Hepatocyte (in vitro differentiated cells): ENCODE measurements around the gene IPO11. TPM values are rescaled to one million over a fixed set of nuclear protein-coding genes. Genes with fewer than 3 reads are reported as not detected.
A peak's percentile ranks its signal among the peaks of the same experiment; 100 is the strongest.

Source experiments
- DNase-seq: peaks from one replicate; pipeline ENCODE4 v3.0.0-alpha.2; 2016; ENCODE audit warnings: low spot score
- H2AFZ ChIP-seq: fragments of 200-600 bp; sonication (generic); 2 replicates; pipeline ENCODE4 v1.6.0; 2016; ENCODE audit warnings: antibody characterized with exemption, mild to moderate bottlenecking
- H3K27ac ChIP-seq: fragments of 200-600 bp; sonication (generic); 2 replicates; pipeline ENCODE4 v1.5.1; 2016; ENCODE audit warnings: mild to moderate bottlenecking
- H3K27me3 ChIP-seq: fragments of 200-600 bp; sonication (generic); 2 replicates; pipeline ENCODE4 v1.6.1; 2016
- H3K36me3 ChIP-seq: fragments of 200-600 bp; sonication (generic); replicated peaks from 2 replicates; pipeline ENCODE4 v1.5.1; 2016; ENCODE audit warnings: low read depth; ENCODE audit not compliant: insufficient read depth
- H3K4me1 ChIP-seq: fragments of 200-600 bp; sonication (generic); 2 replicates; pipeline ENCODE4 v1.5.1; 2016; ENCODE audit warnings: mild to moderate bottlenecking, moderate library complexity; ENCODE audit not compliant: insufficient read depth
- H3K4me2 ChIP-seq: fragments of 200-600 bp; sonication (generic); 2 replicates; pipeline ENCODE4 v1.6.0; 2016
- H3K4me3 ChIP-seq: fragments of 200-600 bp; sonication (generic); 2 replicates; pipeline ENCODE4 v1.5.1; 2016; ENCODE audit warnings: mild to moderate bottlenecking
- H3K79me2 ChIP-seq: fragments of 200-600 bp; sonication (generic); 2 replicates; pipeline ENCODE4 v1.6.0; 2017; ENCODE audit warnings: mild to moderate bottlenecking
- H3K9me2 ChIP-seq: fragments of 200-600 bp; sonication (generic); replicated peaks from 2 replicates; pipeline ENCODE4 v1.6.0; 2017; ENCODE audit warnings: mild to moderate bottlenecking; ENCODE audit not compliant: insufficient read depth
- H3K9me3 ChIP-seq: fragments of 200-600 bp; sonication (generic); 2 replicates; pipeline ENCODE4 v1.5.1; 2016; ENCODE audit warnings: low read depth, mild to moderate bottlenecking
- H4K20me1 ChIP-seq: fragments of 200-600 bp; sonication (generic); 2 replicates; pipeline ENCODE4 v1.6.0; 2016; ENCODE audit warnings: mild to moderate bottlenecking; ENCODE audit not compliant: insufficient read depth, poor library complexity, severe bottlenecking
- CTCF ChIP-seq: fragments of 200-600 bp; sonication (generic); IDR thresholded peaks from 2 replicates; pipeline ENCODE4 v1.5.1; 2016; ENCODE audit warnings: antibody characterized with exemption, mild to moderate bottlenecking; ENCODE audit not compliant: poor library complexity
- EZH2 ChIP-seq: fragments of 200-600 bp; sonication (generic); IDR thresholded peaks from 2 replicates; pipeline ENCODE4 v1.6.1; 2016; ENCODE audit warnings: antibody characterized with exemption, mild to moderate bottlenecking, borderline replicate concordance
- EZH2phosphoT487 ChIP-seq: fragments of 200-600 bp; sonication (generic); IDR thresholded peaks from one replicate; pipeline ENCODE4 v1.6.1; 2018; ENCODE audit warnings: antibody characterized with exemption, mild to moderate bottlenecking, low read depth, moderate library complexity; ENCODE audit not compliant: unreplicated experiment, severe bottlenecking
- WGBS: methylation state at CpG from one replicate; pipeline ENCODE4 v1.1.6; 2016; ENCODE audit warnings: low lambda C conversion rate; ENCODE audit errors: missing lambda C conversion rate; 5-methylcytosine and 5-hydroxymethylcytosine counted together
- polyA plus RNA-seq: library from polyadenylated mRNA; unstranded; fragments of >200 nt; fragmentation: Nextera tagmentation; extraction: Ambion mirVana; gene quantifications from 2 replicates; pipeline ENCODE4 v1.2.1, GENCODE V29; 2016
- total RNA-seq: library from RNA; depleted of rRNA; stranded (reverse); fragments of >200 nt; gene quantifications from 2 replicates; pipeline ENCODE4 v1.2.3, GENCODE V29; 2014

IPO11 gene
- total and polyA plus RNA-seq, 2 experiments from 2014 or later = 10.3 to 24.2 TPM

- no peak for DNase-seq
- Histone ChIP-seq H3K9me2 (no peaks in the 10 kb centered on the region), H3K36me3 (no peaks in the 10 kb centered on the region), H3K27ac (no peak overlapping the region), H3K4me1 (no peaks in the 10 kb centered on the region), H2AFZ (no peak overlapping the region), H3K79me2 (no peaks in the 10 kb centered on the region), H3K4me3 (no peak overlapping the region), H3K4me2 (no peak overlapping the region), H3K9me3 (no peaks in the 10 kb centered on the region), H4K20me1 (no peaks in the 10 kb centered on the region), H3K27me3 (no peaks in the 10 kb centered on the region)
- 85% methylated on average over 1 of the region's 1 CpG for WGBS
- TF ChIP-seq EZH2 = no peak
- TF ChIP-seq EZH2phosphoT487 = no peak
- TF ChIP-seq CTCF = no peak
Measured at GRCh38 chr5:62596096-62596495, 183.5 kb downstream of the IPO11 start.

GRCh38 chr5:62596691-62597090 lies 184.1 kb downstream of the IPO11 start:
- no peak for DNase-seq
- Histone ChIP-seq H3K9me2 (no peaks in the 10 kb centered on the region), H4K20me1 (no peaks in the 10 kb centered on the region), H3K36me3 (no peaks in the 10 kb centered on the region), H3K4me2 (no peak overlapping the region), H2AFZ (no peak overlapping the region), H3K4me1 (no peaks in the 10 kb centered on the region), H3K27me3 (no peaks in the 10 kb centered on the region), H3K79me2 (no peaks in the 10 kb centered on the region), H3K9me3 (no peaks in the 10 kb centered on the region), H3K27ac (no peak overlapping the region), H3K4me3 (no peak overlapping the region)
- 93% methylated on average over 1 of the region's 1 CpG for WGBS
- TF ChIP-seq EZH2phosphoT487 = no peak
- no peak for TF ChIP-seq CTCF
- TF ChIP-seq EZH2 = no peak

GRCh38 chr5:62597314-62597713 lies 184.8 kb downstream of the IPO11 start:
- H3K79me2 ChIP-seq = no peaks in the 10 kb centered on the region
- WGBS = 83% methylated on average over 2 of the region's 2 CpGs
- no peak overlapping the region for H2AFZ ChIP-seq
- no peak for TF ChIP-seq CTCF
- TF ChIP-seq EZH2 = no peak
- no peak for TF ChIP-seq EZH2phosphoT487
- no peaks in the 10 kb centered on the region for H3K9me3 ChIP-seq
- no peak overlapping the region for H3K27ac ChIP-seq
- no peaks in the 10 kb centered on the region for H3K4me1 ChIP-seq
- no peak overlapping the region for H3K4me3 ChIP-seq
- no peaks in the 10 kb centered on the region for H3K36me3 ChIP-seq
- no peaks in the 10 kb centered on the region for H3K9me2 ChIP-seq
- no peaks in the 10 kb centered on the region for H4K20me1 ChIP-seq
- no peak overlapping the region for H3K4me2 ChIP-seq
- no peak for DNase-seq
- H3K27me3 ChIP-seq = no peaks in the 10 kb centered on the region

GRCh38 chr5:62600560-62601252 lies 188.1 kb downstream of the IPO11 start:
- Histone ChIP-seq H3K9me2 (no peaks in the 10 kb centered on the region), H3K4me3 (no peak overlapping the region), H3K36me3 (no peaks in the 10 kb centered on the region), H3K9me3 (no peaks in the 10 kb centered on the region), H3K27me3 (no peaks in the 10 kb centered on the region), H3K4me2 (peak overlapping the region; percentile 64), H4K20me1 (no peaks in the 10 kb centered on the region), H3K79me2 (no peaks in the 10 kb centered on the region), H3K27ac (no peak overlapping the region), H2AFZ (no peak overlapping the region), H3K4me1 (no peaks in the 10 kb centered on the region)
- 52% methylated on average over 3 of the region's 3 CpGs for WGBS
- no peak for DNase-seq
- TF ChIP-seq EZH2 (no peak), CTCF (no peak), EZH2phosphoT487 (no peak)
